GM12875 (cell line): Measurements from ENCODE around the gene ELL2.

Experiments
- H3K4me3 ChIP-seq: one replicate; pipeline ENCODE4 v1.5.1; 2011; ENCODE audit warnings: low read depth, low read length, control low read depth
- TF ChIP-seq, protein P1 (sequence below): IDR thresholded peaks from 2 replicates; pipeline ENCODE4 v1.5.1; 2011; ENCODE audit warnings: low read depth, mild to moderate bottlenecking, control low read depth, inconsistent platforms, low read length, moderate library complexity, borderline replicate concordance; ENCODE audit not compliant: insufficient read depth

The ELL2 gene

DNA sequence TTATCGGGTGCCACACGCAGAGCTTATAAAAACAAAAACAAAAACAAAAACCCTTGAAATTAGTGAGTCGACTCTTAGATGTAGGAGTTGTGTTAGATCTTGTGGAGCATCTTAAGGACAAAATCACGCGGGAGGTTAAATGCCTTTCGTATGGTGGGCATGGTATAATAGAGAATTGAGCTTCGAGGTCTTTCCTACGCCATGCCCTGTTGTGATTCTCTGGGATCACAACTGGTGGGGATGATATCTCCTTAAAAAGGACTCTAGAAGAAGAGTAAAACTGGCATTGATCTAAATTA is 773 bp upstream of the ELL2 start:
- TF ChIP-seq, protein P1, sequence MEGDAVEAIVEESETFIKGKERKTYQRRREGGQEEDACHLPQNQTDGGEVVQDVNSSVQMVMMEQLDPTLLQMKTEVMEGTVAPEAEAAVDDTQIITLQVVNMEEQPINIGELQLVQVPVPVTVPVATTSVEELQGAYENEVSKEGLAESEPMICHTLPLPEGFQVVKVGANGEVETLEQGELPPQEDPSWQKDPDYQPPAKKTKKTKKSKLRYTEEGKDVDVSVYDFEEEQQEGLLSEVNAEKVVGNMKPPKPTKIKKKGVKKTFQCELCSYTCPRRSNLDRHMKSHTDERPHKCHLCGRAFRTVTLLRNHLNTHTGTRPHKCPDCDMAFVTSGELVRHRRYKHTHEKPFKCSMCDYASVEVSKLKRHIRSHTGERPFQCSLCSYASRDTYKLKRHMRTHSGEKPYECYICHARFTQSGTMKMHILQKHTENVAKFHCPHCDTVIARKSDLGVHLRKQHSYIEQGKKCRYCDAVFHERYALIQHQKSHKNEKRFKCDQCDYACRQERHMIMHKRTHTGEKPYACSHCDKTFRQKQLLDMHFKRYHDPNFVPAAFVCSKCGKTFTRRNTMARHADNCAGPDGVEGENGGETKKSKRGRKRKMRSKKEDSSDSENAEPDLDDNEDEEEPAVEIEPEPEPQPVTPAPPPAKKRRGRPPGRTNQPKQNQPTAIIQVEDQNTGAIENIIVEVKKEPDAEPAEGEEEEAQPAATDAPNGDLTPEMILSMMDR: no peak
- peak overlapping the region; percentile 94 for H3K4me3 ChIP-seq

DNA sequence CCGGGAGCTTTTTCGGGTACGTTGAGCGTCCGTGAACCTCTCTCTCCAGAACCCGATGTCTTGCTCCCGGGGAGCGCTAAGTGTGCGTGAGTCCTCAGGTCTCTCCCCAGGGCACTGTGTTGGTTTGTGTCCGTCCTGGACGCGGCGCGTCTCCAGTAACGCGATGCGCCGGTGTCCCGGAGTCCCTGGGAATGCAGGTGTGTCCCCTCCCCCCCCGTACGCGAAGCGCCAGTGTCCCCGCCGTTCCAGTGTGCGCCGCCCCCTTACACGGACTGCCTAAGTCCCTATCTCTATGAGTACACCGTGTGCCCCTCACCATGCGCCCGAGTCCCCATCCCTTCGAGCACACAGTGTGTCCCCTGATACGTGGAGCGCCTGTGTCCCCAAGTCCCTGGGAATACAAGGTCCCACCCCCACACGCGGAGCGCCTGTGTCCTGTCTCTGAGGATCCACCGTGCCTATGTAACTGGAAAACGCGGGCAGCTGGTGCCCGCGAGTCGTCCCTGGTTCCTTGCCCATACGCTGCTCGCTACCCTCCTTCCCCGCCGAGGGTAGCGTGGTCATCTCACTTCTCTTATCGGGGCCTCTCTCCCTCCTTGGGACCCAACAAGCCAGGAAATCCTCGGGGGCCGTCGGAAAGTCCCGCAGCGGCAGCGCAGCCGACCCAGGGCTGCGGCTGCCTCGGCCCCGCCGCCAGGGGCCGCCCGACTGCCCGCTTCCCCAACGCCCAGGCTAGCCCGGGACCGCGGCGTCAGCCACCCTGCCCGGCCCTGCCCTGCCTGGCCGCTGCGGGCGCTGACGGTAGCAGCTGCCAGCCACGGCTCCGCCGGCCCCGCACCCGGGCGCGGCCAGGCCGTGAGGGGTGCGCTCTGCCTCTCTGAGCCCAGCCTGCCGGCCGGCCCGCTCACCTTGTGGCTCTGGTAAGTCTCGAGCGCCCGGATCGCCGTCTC is 709 bp downstream of the ELL2 start:
- peak overlapping the region; percentile 94 for H3K4me3 ChIP-seq
- TF ChIP-seq, protein P1: peak; percentile 95

DNA sequence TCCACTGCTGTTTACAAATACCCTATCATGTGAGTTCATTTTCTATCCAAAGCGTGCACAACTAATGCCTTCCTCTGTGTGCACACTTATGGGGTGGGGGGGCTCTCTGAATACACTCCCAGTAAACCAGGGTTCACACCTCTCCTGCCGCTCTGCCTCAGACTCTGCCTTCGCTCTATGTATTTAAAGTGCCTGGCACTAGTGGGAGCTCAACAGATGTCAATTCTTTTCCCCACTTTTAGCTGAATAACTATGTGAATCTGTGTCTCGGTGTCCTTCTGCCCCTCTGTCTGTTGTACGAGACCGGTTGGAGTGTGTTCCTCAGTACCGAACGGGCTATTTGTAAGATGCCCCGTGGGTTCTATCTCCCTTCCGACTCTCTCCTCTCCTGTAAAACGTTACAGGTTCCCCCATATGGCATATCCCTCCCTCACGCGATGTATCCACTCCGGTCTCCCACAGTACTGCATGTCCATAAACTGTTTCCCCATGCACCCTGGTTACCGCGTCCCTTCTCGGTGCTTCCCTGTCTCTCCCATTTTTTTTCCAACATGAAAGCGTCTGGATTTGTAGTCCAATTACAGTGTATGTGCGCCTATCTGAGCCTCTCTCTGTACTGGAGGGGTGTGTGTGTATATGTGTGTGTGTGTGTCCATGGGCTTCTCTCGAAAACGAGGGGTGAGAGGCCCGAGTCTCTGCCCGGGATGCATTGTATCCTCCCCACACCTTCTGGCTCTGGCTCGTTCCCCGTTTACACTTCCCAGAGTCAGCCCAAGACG is 1.6 kb downstream of the ELL2 start:
- peak overlapping the region; percentile 94 for H3K4me3 ChIP-seq
- TF ChIP-seq, protein P1: no peak

- TF ChIP-seq, protein P1: no peak
- peak overlapping the region; percentile 94 for H3K4me3 ChIP-seq
Observed at GRCh38 chr5:95959051-95959887, 2.4 kb downstream of the ELL2 start.

DNA sequence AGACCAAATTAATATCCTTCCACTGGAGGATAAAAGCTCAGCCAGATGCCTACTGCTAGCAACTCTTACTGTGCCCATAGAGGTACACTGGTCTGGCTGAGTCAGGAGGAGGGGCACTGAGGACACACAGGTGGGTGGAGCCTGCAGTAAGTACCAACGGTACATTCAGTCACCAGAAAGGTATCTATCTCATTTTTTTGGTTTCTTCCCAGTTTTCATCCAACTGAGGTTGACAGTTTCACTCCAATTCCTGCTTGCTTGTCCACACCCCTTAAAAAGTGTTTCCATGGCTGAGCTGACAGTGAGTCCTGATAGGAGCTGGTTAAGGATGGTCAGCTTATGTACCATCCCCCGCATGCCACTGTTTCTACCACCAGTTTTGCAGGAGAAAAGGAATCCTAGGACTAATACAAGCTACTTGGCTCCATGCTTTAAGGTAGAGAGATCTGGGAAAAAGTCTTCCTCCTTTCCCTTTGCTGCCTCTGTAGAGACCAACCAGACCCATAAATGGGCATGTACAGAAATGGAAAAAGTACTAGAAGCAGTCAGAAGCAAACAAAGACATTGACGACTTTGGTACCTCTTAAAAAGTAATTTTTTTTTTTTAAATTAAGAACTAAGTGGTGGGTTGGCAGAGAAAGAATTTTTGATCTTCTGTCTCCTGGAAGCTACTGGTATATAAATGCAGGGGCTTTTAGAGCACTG is 3.2 kb downstream of the ELL2 start:
- TF ChIP-seq, protein P1: no peak
- H3K4me3 ChIP-seq: peak overlapping the region; percentile 94

DNA sequence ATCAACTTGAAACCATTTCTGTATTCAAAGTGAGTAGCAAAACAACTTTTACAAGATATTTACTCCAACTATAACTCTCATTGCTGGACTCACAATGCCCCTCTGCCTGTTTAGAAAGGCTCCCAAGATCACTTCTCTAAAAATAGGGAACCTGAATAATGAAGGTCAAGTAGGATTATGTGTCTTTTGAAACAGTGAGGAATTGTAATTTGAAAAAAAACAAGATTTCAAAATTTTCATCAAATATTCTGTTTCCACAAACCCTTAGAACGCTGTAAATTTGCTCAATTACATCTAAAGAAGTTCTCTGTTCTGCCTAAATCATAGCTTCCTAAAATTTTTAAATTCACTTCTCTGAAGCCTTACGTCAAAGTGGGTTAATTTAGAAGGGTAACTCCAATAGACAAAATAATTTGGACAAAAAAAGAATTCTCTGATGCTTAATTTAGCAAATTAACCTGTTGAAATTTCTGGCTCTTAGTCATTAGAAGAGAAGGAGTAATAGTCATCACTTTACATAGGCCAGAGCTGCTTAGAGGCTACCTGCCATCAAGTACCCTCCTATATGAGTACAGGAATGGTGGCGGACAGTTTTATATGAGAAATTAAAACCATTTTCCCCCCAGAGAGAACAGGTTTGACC is 4.0 kb downstream of the ELL2 start:
- H3K4me3 ChIP-seq: peak overlapping the region; percentile 94
- TF ChIP-seq, protein P1: no peak
